ENCODE measurements around the gene LRRC27. TPM values are rescaled to one million over a fixed set of nuclear protein-coding genes. Genes with fewer than 3 reads are reported as not detected.

LRRC27 gene
- total and polyA plus RNA-seq, 2 of the 4 experiments (the other 2 are of a cell fraction): 3.8 to 5.3 TPM

DNA sequence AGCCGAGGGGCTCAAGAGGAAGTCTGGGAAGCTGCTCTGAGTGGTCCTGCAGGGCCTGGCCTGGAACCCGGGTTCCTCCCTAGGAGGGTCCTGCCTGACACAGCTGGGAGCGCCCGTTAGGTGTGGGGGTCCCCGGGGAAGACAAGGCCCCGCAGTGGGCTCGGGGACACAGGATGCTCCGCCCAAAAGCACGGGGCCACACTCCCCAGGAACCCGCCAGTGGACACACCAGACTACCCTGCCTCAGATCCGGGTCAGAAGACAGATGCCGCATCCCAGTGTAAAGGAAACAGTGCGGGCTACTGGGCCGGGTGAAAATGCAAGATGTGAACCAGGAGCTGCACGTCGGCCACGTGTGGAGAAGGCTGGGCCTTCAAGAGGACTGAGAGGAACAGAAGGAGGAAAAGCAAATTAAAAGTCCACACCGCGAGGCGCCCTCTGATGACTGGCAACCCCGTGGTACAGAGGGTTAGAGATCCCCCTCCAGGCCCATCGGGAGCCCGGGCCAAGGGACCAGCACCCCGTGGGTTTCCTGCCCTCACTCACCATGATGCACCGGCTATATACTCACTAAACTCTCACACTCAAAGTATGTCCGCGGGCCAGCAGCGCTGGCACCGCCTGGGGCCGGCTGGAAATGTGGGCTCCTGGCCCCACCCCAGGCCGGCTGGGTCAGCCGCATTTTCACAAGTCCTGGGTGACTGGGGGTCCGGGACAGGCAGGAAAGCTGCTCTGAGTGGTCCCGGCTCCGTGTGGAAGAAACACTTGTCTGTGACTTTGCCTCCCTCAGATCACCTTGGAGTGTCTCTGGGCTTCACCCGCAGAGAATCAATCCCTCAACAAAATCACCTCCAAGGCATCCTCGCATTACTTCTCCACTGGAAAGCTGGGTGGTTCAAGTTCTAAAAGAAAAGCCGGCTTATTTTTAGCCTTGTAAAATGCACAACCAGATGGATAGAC is 30.3 kb upstream of the LRRC27 start:
- dilution Hi-C loops (cut with HindIII; ENCODE audit: low sequenced_read_pairs, unreplicated experiment): no loop called here
- POLR2A ChIA-PET (ENCODE audit: unreplicated experiment): no interaction called here
- no peak for DNase-seq
- TF ChIP-seq CEBPB (IDR thresholded peaks at IDR 0.05; ENCODE audit: low read depth, low read length) (no peak), ELK1 (IDR thresholded peaks at IDR 0.05; ENCODE audit: borderline replicate concordance, low read depth, low read length) (no peak), POLR2A (IDR thresholded peaks at IDR 0.05; ENCODE audit: low read depth, low read length) (no peak), RAD21 (IDR thresholded peaks at IDR 0.05; ENCODE audit: low read length) (no peak), FOS (IDR thresholded peaks at IDR 0.05; ENCODE audit: low read depth, low read length) (no peak), MXI1 (IDR thresholded peaks at IDR 0.05; ENCODE audit: borderline replicate concordance, low read depth, low read length) (no peak), RCOR1 (IDR thresholded peaks at IDR 0.05; ENCODE audit: insufficient replicate concordance, low read length) (no peak), CTCF (conservative IDR thresholded peaks at IDR 0.05; ENCODE audit: low read depth, low read length) (no peak), BHLHE40 (IDR thresholded peaks at IDR 0.05; ENCODE audit: low read depth, low read length) (no peak), USF2 (IDR thresholded peaks at IDR 0.05; ENCODE audit: low read depth, low read length) (no peak), MAZ (IDR thresholded peaks at IDR 0.05; ENCODE audit: borderline replicate concordance, low read depth, low read length) (no peak), SMC3 (IDR thresholded peaks at IDR 0.05; ENCODE audit: low read depth, low read length) (no peak), CHD1 (IDR thresholded peaks at IDR 0.05; ENCODE audit: low read depth, low read length) (no peak), MAFK (IDR thresholded peaks at IDR 0.05; ENCODE audit: low read depth, low read length) (no peak), RFX5 (IDR thresholded peaks at IDR 0.05; ENCODE audit: low read depth, low read length) (no peak)

More for the DNA sequence above, 30.3 kb upstream of the LRRC27 start:
- no peaks in the 10 kb centered on the region for H3K9me1 ChIP-seq (ENCODE audit: insufficient read depth, low read length)
- no peak overlapping the region for H2BK120ac ChIP-seq (ENCODE audit: low read depth, low read length)
- H3K79me1 ChIP-seq (ENCODE audit: low read depth in 1 of 2, low read length in 2 of 2): no peaks in the 10 kb centered on the region
- no peak overlapping the region for H2BK20ac ChIP-seq (ENCODE audit: low read depth, low read length)
- H4K5ac ChIP-seq (ENCODE audit: low read depth, low read length): no peak overlapping the region
- no peak overlapping the region for H3K27ac ChIP-seq (ENCODE audit: insufficient read depth, low read length)
- no peak overlapping the region for H2BK15ac ChIP-seq (ENCODE audit: low read depth, low read length)
- in situ Hi-C loops (cut with MboI; ENCODE audit: low sequenced_read_pairs) (no loop called here), intact Hi-C loops (cut with micrococcal nuclease) (no loop called here)
- no peak overlapping the region for H3K14ac ChIP-seq (replicated peaks; ENCODE audit: low read depth, low read length)
- no peaks in the 10 kb centered on the region for H3K36me3 ChIP-seq (ENCODE audit: control insufficient read depth, insufficient read depth, low read length)
- no peak overlapping the region for H2AK5ac ChIP-seq (ENCODE audit: low read depth, low read length)
- no peak overlapping the region for H3K23ac ChIP-seq (ENCODE audit: low read depth, low read length)
- no peak overlapping the region for H3K4ac ChIP-seq (ENCODE audit: low read depth, low read length)
- H2BK5ac ChIP-seq (ENCODE audit: low read depth, low read length, poor library complexity, severe bottlenecking): no peak overlapping the region
- no peak for ATAC-seq (ENCODE audit: low read depth)
- H3K4me1 ChIP-seq (ENCODE audit: control insufficient read depth, insufficient read depth, low read length): no peaks in the 10 kb centered on the region
- H3K9ac ChIP-seq (ENCODE audit: low read depth, low read length): no peak overlapping the region
- no peak overlapping the region for H4K91ac ChIP-seq (ENCODE audit: insufficient read depth, low read depth, low read length)
- H2AFZ ChIP-seq (replicated peaks; ENCODE audit: low read length, poor library complexity): no peak overlapping the region
- CTCF ChIA-PET: no interaction called here
- BruUV-seq (replicated peaks): no TSS peak
- H3K4me2 ChIP-seq (ENCODE audit: low read depth, low read length): no peak overlapping the region
- H4K20me1 ChIP-seq (ENCODE audit: insufficient read depth, low read length): no peaks in the 10 kb centered on the region
- H2AK9ac ChIP-seq (replicated peaks; ENCODE audit: low read depth, low read length, poor library complexity): no peak overlapping the region
- H3K56ac ChIP-seq (ENCODE audit: extremely low read depth, insufficient read depth, low read length): no peak overlapping the region
- no peak overlapping the region for H3K4me3 ChIP-seq (ENCODE audit: insufficient read depth, low read depth, low read length)
- 91% methylated on average over 12 of the region's 38 CpGs; no CpG with 5 or more reads in 1 of the 2 experiments for WGBS, 2 experiments (ENCODE audit: extremely low coverage in 2 of 2, insufficient read length in 1 of 2)
- no peak overlapping the region for H4K8ac ChIP-seq (ENCODE audit: low read depth in 2 of 2, low read length in 2 of 2)
- H3K27me3 ChIP-seq (ENCODE audit: control insufficient read depth, insufficient read depth, low read length): peaks cover 31% of the 10 kb centered on the region; the same call in 1 of the 2 replicates
- H3K9me3 ChIP-seq (ENCODE audit: control insufficient read depth, insufficient read depth, low read length): peaks cover 5% of the 10 kb centered on the region; the same call in 1 of the 2 replicates
- no peak overlapping the region for H3K18ac ChIP-seq (ENCODE audit: low read depth, low read length)
